HEK293T (cell line): ENCODE measurements around the gene ALG12.
"Not testable (repeated sequence)": the region's sequence is repeated elsewhere in the genome, so short reads cannot be mapped to it uniquely, and the experiment has no call there.

Experiments
- BHLHE40 ChIP-seq: fragments of 450-650 bp; IDR thresholded peaks from 2 replicates; pipeline ENCODE4 v1.6.1; 2016; ENCODE audit warnings: mild to moderate bottlenecking, moderate library complexity, borderline replicate concordance
- CTBP1 ChIP-seq: fragments of 450-650 bp; IDR thresholded peaks from 2 replicates; pipeline ENCODE4 v1.6.1; 2016; ENCODE audit warnings: borderline replicate concordance
- ELF4 ChIP-seq: fragments of 450-650 bp; IDR thresholded peaks from 2 replicates; pipeline ENCODE4 v1.6.1; 2017; ENCODE audit warnings: antibody characterized with exemption
- FOXA1 ChIP-seq: fragments of 450-650 bp; IDR thresholded peaks from 2 replicates; pipeline ENCODE4 v1.6.1; 2016; ENCODE audit warnings: mild to moderate bottlenecking
- FOXK2 ChIP-seq: fragments of 450-650 bp; IDR thresholded peaks from 2 replicates; pipeline ENCODE4 v1.6.1; 2016; ENCODE audit warnings: mild to moderate bottlenecking
- L3MBTL2 ChIP-seq: fragments of 450-650 bp; conservative IDR thresholded peaks from 2 replicates; pipeline ENCODE4 v1.6.1; 2016; ENCODE audit warnings: mild to moderate bottlenecking
- SP1 ChIP-seq: fragments of 450-650 bp; IDR thresholded peaks from 2 replicates; pipeline ENCODE4 v1.6.1; 2017
- SUZ12 ChIP-seq: fragments of 450-650 bp; IDR thresholded peaks from 2 replicates; pipeline ENCODE4 v1.6.1; 2016; ENCODE audit warnings: mild to moderate bottlenecking

- TF ChIP-seq L3MBTL2, CTBP1, FOXK2, SUZ12, BHLHE40, SP1, ELF4, FOXA1: not testable (repeated sequence)
These were observed 65.7 kb downstream of the ALG12 start for GRCh38 chr22:49852568-49852897.
